ENCODE measurements around the gene MYB. TPM values are rescaled to one million over a fixed set of nuclear protein-coding genes. Genes with fewer than 3 reads are reported as not detected.

Gene MYB
- total RNA-seq, 2 experiments from 2014 or later, result 14.6 to 15.9 TPM

DNA sequence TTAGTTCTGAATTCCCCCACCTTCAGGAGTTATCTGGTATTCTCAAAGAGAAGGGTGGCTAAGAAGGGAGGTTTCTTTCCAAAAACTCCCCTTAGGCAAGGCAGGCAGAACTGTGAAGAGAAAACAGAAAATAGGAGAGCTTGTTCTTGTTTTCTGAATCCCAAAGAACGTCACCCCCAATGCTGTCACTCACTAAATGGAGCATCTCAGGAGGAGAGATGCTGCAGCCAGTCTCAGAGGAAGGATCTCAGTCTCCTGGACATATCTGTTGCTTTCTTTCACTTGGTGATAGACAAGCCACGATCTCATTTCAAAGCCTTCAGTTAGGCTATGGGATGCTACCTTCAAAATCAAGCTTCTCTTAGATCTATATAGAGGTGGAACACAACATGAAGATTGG is 16.1 kb upstream of the MYB start:
- Mint-ChIP-seq H3K27me3 (ENCODE audit: low read depth) (no peaks in the 10 kb centered on the region), H3K36me3 (ENCODE audit: low read depth) (no peaks in the 10 kb centered on the region), H3K27ac (no peak overlapping the region), H3K4me3 (no peak overlapping the region), H3K4me1 (ENCODE audit: low read depth) (peaks cover 47% of the 10 kb centered on the region), H3K9me3 (no peaks in the 10 kb centered on the region)
- intact Hi-C loops (cut with micrococcal nuclease), result no loop called here
- DNase-seq, result no peak
- CTCF ChIA-PET, result interaction anchor here (1.0 to 1.2 kb wide), 2 partner anchors 12 to 18 kb away, joined by 3 to 4 read pairs; no protein-coding TSS in a partner anchor

DNA sequence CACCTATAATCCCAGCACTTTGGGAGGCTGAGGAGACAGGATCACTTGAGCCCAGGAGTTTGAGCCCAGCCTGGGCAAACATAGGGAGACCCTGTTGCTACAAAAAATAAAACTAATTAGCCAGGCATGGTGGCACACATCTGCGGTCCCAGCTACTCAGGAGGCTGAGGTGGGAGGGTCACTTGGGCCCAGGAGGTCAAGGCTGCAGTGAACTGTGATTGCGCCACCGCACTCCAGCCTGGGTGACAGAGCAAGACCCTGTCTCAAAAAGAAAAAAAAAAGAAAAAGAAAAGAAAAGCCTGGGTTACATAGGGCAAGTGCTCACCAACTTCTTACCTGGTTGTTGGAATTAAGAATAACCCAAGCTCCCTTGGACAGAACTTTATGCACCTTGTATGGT is 14.6 kb upstream of the MYB start:
- CTCF ChIA-PET, result no interaction called here
- H3K36me3 Mint-ChIP-seq (ENCODE audit: low read depth), result no peaks in the 10 kb centered on the region

DNA sequence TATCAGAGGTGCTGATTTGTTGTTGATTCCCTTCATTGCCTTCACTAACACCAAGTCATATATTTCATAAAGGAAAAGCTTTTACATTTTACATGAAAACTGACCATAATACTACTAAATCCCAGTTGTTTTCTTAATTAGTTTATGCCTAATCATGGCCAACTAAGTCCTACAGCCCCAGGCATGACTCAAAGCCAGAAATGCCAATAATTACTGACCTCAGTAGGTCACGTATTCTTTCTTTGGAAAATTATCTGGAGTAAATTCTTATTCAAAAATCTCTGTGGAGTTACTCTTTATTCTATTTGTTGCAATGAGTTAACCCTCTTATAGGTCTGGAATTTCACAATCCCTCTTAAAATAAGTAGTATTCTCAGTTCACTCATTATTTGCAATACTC is 13.5 kb upstream of the MYB start:
- Mint-ChIP-seq H3K9me3 (no peaks in the 10 kb centered on the region), H3K4me1 (ENCODE audit: low read depth) (peaks cover 37% of the 10 kb centered on the region), H3K36me3 (ENCODE audit: low read depth) (no peaks in the 10 kb centered on the region), H3K4me3 (no peak overlapping the region), H3K27ac (no peak overlapping the region), H3K27me3 (ENCODE audit: low read depth) (no peaks in the 10 kb centered on the region)
- no peak for DNase-seq
- CTCF ChIA-PET, result interaction anchor here (1.2 to 1.4 kb wide), 3 partner anchors 8 to 23 kb away, joined by 3 to 8 read pairs (median 3); no protein-coding TSS in a partner anchor
- intact Hi-C loops (cut with micrococcal nuclease), result no loop called here

More for the DNA sequence above, 14.6 kb upstream of the MYB start:
- no peaks in the 10 kb centered on the region for H3K27me3 Mint-ChIP-seq (ENCODE audit: low read depth)
- no peak for DNase-seq
- H3K27ac Mint-ChIP-seq, result no peak overlapping the region
- H3K9me3 Mint-ChIP-seq, result no peaks in the 10 kb centered on the region
- peaks cover 48% of the 10 kb centered on the region for H3K4me1 Mint-ChIP-seq (ENCODE audit: low read depth)
- no peak overlapping the region for H3K4me3 Mint-ChIP-seq
- intact Hi-C loops (cut with micrococcal nuclease), result no loop called here

DNA sequence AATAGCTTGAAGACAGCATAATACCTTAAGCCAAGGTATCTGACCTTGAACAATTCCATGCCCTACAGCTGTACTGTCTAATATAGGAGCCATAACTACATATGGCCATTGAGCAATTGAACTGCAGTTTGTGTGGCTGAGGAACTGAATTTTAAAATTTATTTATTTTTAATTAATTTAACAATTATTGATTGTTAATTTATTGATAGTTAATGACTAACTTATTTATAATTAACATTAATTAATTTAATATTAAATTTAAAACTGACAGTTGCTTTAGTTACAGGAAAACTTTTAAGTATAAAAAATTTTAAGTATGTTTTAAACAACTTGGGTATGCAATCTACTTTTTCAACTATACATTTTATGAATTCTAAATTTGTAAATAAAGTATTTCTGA is 12.3 kb upstream of the MYB start:
- intact Hi-C loops (cut with micrococcal nuclease), result no loop called here
- H3K27me3 Mint-ChIP-seq (ENCODE audit: low read depth), result no peaks in the 10 kb centered on the region
- H3K9me3 Mint-ChIP-seq, result no peaks in the 10 kb centered on the region
- H3K36me3 Mint-ChIP-seq (ENCODE audit: low read depth), result no peaks in the 10 kb centered on the region
- no peak overlapping the region for H3K4me3 Mint-ChIP-seq
- H3K27ac Mint-ChIP-seq, result no peak overlapping the region
- CTCF ChIA-PET, result interaction anchor here (1.2 to 1.4 kb wide), 3 partner anchors 9 to 24 kb away, joined by 3 to 8 read pairs (median 3); no protein-coding TSS in a partner anchor
- no peak for DNase-seq
- peaks cover 28% of the 10 kb centered on the region for H3K4me1 Mint-ChIP-seq (ENCODE audit: low read depth)

DNA sequence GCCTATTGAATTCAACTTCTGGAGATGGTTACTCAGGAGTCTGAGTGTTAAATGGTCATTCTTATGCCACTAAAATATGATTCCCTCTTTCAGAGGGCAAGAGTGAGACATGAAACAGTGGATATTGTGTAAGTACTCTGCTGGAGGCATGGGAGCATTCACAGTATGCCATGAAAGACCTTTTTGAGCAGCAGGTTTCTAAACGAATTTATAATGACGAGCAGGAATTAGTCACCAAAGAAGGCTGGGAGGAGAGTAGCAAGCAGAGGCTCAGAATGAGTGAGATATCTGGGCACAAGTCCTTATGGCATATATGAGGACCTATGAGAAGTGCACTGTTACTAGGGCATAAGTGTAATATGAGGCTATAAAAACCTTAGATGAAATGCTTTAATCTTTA is 10.9 kb upstream of the MYB start:
- CTCF ChIA-PET, result interaction anchor here (1.1 kb wide), 1 partner anchor 14 kb away, joined by 5 read pairs; no protein-coding TSS in a partner anchor
- Mint-ChIP-seq H3K27ac (peak overlapping the region; percentile 88), H3K9me3 (no peaks in the 10 kb centered on the region), H3K36me3 (ENCODE audit: low read depth) (no peaks in the 10 kb centered on the region), H3K4me1 (ENCODE audit: low read depth) (peaks cover 18% of the 10 kb centered on the region), H3K27me3 (ENCODE audit: low read depth) (no peaks in the 10 kb centered on the region), H3K4me3 (no peak overlapping the region)
- intact Hi-C loops (cut with micrococcal nuclease), result loop anchor here (1.0 to 2.0 kb wide), 7 partner anchors 8 to 191 kb away; no protein-coding TSS in a partner anchor
- peak; percentile 50 for DNase-seq

DNA sequence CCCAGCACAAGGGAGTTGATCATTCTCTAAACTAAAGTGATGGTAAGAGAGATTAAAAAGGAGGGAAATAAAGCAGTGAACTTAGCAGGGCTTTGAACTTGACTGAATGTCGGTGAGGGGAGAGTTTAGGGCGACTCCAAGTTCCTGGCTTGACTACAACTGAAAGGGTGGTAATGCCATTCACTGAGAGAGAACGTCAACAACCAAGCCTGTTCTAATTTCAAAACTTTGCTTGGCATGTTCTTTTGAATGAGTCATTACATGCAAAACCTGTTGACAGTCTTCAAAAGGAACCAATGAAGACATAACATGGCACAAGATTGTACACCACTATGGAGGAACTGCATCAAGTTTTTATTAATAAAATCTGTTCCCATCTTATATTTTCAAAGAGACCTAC is 10.3 kb upstream of the MYB start:
- no peaks in the 10 kb centered on the region for H3K27me3 Mint-ChIP-seq (ENCODE audit: low read depth)
- no peaks in the 10 kb centered on the region for H3K36me3 Mint-ChIP-seq (ENCODE audit: low read depth)
- DNase-seq, result peak; percentile 65
- CTCF ChIA-PET, result no interaction called here
- H3K4me1 Mint-ChIP-seq (ENCODE audit: low read depth), result peaks cover 17% of the 10 kb centered on the region
- intact Hi-C loops (cut with micrococcal nuclease), result loop anchor here (1.0 to 2.0 kb wide), 7 partner anchors 9 to 192 kb away; no protein-coding TSS in a partner anchor
- no peaks in the 10 kb centered on the region for H3K9me3 Mint-ChIP-seq
- no peak overlapping the region for H3K4me3 Mint-ChIP-seq
- peak overlapping the region; percentile 88 for H3K27ac Mint-ChIP-seq

DNA sequence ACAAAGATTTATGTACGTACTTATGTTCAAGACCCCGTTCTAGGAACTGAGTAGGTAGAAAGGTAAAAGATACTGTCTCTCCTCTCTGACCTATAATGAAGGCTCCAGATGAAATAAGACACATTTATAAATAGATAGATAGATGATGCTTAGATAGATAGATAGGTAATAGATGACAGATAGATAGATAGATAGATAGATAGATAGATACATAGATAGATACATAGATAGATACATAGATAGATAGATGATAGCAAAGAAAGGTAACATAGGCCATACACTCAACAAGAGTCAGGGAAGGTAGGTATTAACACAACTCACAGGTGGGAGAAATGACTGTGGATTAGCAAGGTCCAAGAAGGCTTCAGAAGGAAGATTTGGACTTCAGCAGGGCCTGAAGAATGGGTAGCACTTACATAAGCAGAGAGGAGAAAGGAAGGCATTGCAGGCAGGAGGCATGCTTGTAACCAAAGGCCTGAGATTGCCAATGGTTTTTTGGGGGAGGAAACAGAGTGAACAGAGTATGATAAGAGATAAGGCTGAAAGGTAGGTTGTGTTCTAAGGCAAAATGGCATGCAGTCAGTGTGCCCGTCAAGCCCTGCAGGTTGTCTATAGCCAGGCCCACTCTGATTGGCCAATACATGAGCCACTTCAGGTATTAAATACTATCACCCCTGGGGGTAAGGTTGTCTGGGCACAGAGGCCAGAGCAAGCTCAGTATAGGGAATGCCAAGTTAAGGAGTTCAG is 7.7 kb upstream of the MYB start:
- no peak for DNase-seq
- H3K27ac Mint-ChIP-seq, result no peak overlapping the region
- H3K36me3 Mint-ChIP-seq (ENCODE audit: low read depth), result no peaks in the 10 kb centered on the region
- H3K4me3 Mint-ChIP-seq, result no peak overlapping the region
- H3K4me1 Mint-ChIP-seq (ENCODE audit: low read depth), result peaks cover 27% of the 10 kb centered on the region
- no peaks in the 10 kb centered on the region for H3K9me3 Mint-ChIP-seq
- CTCF ChIA-PET, result no interaction called here
- intact Hi-C loops (cut with micrococcal nuclease), result no loop called here
- H3K27me3 Mint-ChIP-seq (ENCODE audit: low read depth), result no peaks in the 10 kb centered on the region

DNA sequence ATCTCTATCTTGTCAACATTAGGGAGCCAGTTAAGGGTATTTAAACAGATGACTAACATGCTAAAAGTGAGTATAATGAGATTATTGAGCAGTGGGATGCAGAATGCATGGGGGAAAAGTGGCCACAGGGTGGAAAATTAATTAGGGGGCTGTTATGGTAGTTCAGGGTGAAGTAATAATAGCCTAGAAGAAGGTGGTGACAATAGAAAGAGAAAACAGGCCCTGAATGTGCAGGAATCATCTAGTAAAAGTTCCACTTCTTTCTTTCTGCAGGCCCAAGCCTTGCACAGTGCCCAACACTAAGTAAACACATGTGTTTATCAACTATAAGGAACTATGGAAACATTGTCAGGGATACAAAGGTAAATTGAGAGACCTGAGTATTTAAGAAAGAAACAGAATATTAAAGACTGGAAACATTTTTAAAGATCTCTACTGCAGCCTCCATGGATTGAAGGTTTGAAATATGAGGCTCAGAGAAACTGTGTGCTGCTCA is 7.1 kb upstream of the MYB start:
- Mint-ChIP-seq H3K4me3 (no peak overlapping the region), H3K36me3 (ENCODE audit: low read depth) (no peaks in the 10 kb centered on the region), H3K4me1 (ENCODE audit: low read depth) (peaks cover 27% of the 10 kb centered on the region), H3K9me3 (no peaks in the 10 kb centered on the region), H3K27ac (no peak overlapping the region), H3K27me3 (ENCODE audit: low read depth) (no peaks in the 10 kb centered on the region)
- no peak for DNase-seq
- intact Hi-C loops (cut with micrococcal nuclease), result no loop called here
- CTCF ChIA-PET, result no interaction called here

DNA sequence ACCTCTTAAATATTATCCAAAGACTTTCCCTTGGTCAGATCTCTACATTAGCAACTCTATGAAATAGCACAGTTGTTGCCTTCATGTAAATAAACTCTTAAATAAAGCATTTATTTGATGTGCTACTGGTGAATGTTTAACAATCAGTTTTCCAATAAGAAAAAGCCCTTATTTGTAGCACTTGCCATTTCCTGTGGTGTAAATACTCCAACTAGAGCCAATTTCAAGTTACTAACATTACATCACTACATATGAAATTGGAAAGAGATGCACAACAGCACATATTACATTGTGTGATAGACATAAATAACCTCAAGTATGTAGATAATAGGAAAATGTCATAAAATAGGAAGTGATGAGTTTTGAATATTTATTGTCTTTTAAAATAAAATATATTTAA is 5.0 kb upstream of the MYB start:
- H3K9me3 Mint-ChIP-seq, result no peaks in the 10 kb centered on the region
- no peak overlapping the region for H3K27ac Mint-ChIP-seq
- intact Hi-C loops (cut with micrococcal nuclease), result no loop called here
- DNase-seq, result no peak
- no peaks in the 10 kb centered on the region for H3K36me3 Mint-ChIP-seq (ENCODE audit: low read depth)
- no peak overlapping the region for H3K4me3 Mint-ChIP-seq
- no peaks in the 10 kb centered on the region for H3K27me3 Mint-ChIP-seq (ENCODE audit: low read depth)
- CTCF ChIA-PET, result no interaction called here
- peaks cover 19% of the 10 kb centered on the region for H3K4me1 Mint-ChIP-seq (ENCODE audit: low read depth)

DNA sequence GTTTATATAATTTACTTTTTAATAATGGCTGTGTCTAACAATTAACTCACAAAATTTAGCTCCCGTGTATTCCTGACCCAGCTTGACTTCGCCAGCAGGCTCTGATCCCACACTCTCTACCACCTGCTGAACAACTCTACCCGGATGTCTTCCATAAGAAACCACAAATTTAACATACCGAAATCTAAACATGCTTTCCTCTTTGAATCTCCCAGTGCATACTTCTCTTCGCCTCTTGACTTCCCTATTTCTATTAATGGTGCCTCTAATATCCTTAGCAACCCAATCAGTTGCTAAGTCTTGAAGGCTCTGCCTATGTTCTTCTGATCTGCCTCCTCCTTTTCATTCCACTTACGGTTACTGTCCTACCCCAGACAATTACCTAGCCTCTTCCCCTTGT is 4.6 kb upstream of the MYB start:
- no peak for DNase-seq
- Mint-ChIP-seq H3K27me3 (ENCODE audit: low read depth) (no peaks in the 10 kb centered on the region), H3K27ac (no peak overlapping the region), H3K9me3 (no peaks in the 10 kb centered on the region), H3K36me3 (ENCODE audit: low read depth) (no peaks in the 10 kb centered on the region), H3K4me1 (ENCODE audit: low read depth) (peaks cover 16% of the 10 kb centered on the region), H3K4me3 (no peak overlapping the region)
- CTCF ChIA-PET, result interaction anchor here (0.5 to 1.2 kb wide), 2 partner anchors 11 to 113 kb away, joined by 4 read pairs; no protein-coding TSS in a partner anchor
- intact Hi-C loops (cut with micrococcal nuclease), result no loop called here

DNA sequence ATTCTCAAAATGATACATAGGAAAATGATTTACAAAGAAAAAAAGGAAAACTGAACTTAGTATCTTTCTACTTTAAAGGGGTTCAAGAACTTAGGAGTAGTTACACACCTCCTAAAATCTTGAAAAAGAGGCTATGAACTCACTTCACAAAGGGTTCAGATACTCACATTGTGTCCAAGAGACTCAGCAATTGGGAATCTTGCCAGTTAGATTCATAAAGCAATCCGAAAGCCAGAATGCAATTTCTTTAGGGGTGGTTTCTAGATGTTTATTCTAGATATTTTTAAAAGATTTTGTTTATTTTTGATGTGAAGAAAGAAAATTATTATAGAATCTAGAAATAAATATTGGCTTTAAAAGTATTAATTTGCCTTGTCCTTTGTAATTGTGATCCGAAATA is 1.7 kb upstream of the MYB start:
- H3K9me3 Mint-ChIP-seq, result no peaks in the 10 kb centered on the region
- H3K4me1 Mint-ChIP-seq (ENCODE audit: low read depth), result peaks cover 25% of the 10 kb centered on the region
- no peak overlapping the region for H3K4me3 Mint-ChIP-seq
- peaks cover 6% of the 10 kb centered on the region for H3K36me3 Mint-ChIP-seq (ENCODE audit: low read depth)
- intact Hi-C loops (cut with micrococcal nuclease), result no loop called here
- no peak overlapping the region for H3K27ac Mint-ChIP-seq
- no peak for DNase-seq
- CTCF ChIA-PET, result interaction anchor here (1.8 kb wide), 1 partner anchor 35 kb away, joined by 6 read pairs; no protein-coding TSS in a partner anchor
- H3K27me3 Mint-ChIP-seq (ENCODE audit: low read depth), result no peaks in the 10 kb centered on the region

DNA sequence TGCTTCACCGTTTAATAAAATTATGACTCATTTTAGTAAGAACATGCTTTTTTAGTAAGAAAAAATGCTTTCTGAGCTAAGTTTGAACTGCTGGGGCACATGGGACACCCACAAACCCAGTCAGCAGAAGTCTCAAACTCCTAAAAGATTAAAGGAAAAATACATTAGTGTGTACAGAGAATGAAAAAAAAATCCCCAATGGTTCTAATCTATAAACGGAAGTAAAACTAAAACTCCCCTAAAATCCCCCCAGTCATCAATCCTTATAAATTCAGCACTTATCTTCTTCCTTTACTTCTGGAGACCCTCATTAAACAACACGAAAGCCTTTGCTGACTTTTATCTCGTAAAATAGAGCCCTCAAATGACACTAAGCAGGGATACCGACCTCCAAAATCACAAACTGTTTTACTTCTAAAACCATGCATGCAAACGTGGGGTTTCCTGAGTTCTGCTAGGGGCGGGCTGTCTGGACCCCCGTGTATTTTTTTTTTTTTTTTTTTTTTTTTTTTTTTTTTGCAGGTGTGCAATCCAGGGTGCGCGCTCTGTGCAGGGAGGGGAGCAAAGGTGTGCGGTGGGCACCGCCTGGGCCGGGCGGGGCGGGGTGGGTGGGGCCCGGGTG is 1.1 kb upstream of the MYB start:
- CTCF ChIA-PET, result interaction anchor here (1.5 to 1.8 kb wide), 3 partner anchors 18 to 36 kb away, joined by 3 to 6 read pairs (median 4); no protein-coding TSS in a partner anchor
- DNase-seq, result peak; percentile 56

More for the DNA sequence above, 1.1 kb upstream of the MYB start:
- H3K9me3 Mint-ChIP-seq, result no peaks in the 10 kb centered on the region
- peak overlapping the region; percentile 77 for H3K27ac Mint-ChIP-seq
- peaks cover 6% of the 10 kb centered on the region for H3K36me3 Mint-ChIP-seq (ENCODE audit: low read depth)
- H3K4me3 Mint-ChIP-seq, result peak overlapping the region; percentile 74
- intact Hi-C loops (cut with micrococcal nuclease), result loop anchor here (1.0 to 10.0 kb wide), 8 partner anchors 10 to 1225 kb away; partner anchors contain the start of genes AHI1, BCLAF1 and TBPL1
- H3K27me3 Mint-ChIP-seq (ENCODE audit: low read depth), result no peaks in the 10 kb centered on the region
- H3K4me1 Mint-ChIP-seq (ENCODE audit: low read depth), result peaks cover 25% of the 10 kb centered on the region
